Measurements from ENCODE around the gene SLC25A1.

The SLC25A1 gene

GRCh38 chr22:19173047-19174035 lies 5.2 kb downstream of the SLC25A1 start:
- Mint-ChIP-seq H3K27ac (peak overlapping the region in 1 of 3 experiments; percentile 82), H3K4me1 (peaks cover 28% of the 10 kb centered on the region), H3K4me3 (peak overlapping the region; percentile 89 to 93 (median 92)), H3K36me3 (ENCODE audit: low read depth) (no peaks in the 10 kb centered on the region), H3K9me3 (no peaks in the 10 kb centered on the region), H3K27me3 (ENCODE audit: low read depth) (peaks cover 33% of the 10 kb centered on the region)
- no peak for TF ChIP-seq CTCF (IDR thresholded peaks at IDR 0.05; ENCODE audit: unreplicated experiment in 3 of 3)

GRCh38 chr22:19172213-19173046 lies 6.1 kb downstream of the SLC25A1 start:
- TF ChIP-seq CTCF (IDR thresholded peaks at IDR 0.05; ENCODE audit: unreplicated experiment in 3 of 3), result no peak
- H3K27ac Mint-ChIP-seq, result peak overlapping the region; percentile 56 to 85 (median 82)
- no peaks in the 10 kb centered on the region for H3K9me3 Mint-ChIP-seq
- no peaks in the 10 kb centered on the region for H3K36me3 Mint-ChIP-seq (ENCODE audit: low read depth)
- H3K4me1 Mint-ChIP-seq, result peaks cover 28% of the 10 kb centered on the region
- H3K4me3 Mint-ChIP-seq, result peak overlapping the region; percentile 89 to 93 (median 92)
- peaks cover 42% of the 10 kb centered on the region for H3K27me3 Mint-ChIP-seq (ENCODE audit: low read depth)

- H3K4me1 Mint-ChIP-seq, result peaks cover 24% of the 10 kb centered on the region
- H3K27ac Mint-ChIP-seq, result peak overlapping the region in 1 of 3 experiments; percentile 89
- no peak for TF ChIP-seq CTCF (IDR thresholded peaks at IDR 0.05; ENCODE audit: unreplicated experiment in 3 of 3)
- H3K36me3 Mint-ChIP-seq (ENCODE audit: low read depth), result no peaks in the 10 kb centered on the region
- peaks cover 66% of the 10 kb centered on the region for H3K27me3 Mint-ChIP-seq (ENCODE audit: low read depth)
- no peaks in the 10 kb centered on the region for H3K9me3 Mint-ChIP-seq
- peak overlapping the region; percentile 89 to 93 (median 92) for H3K4me3 Mint-ChIP-seq
Measured at GRCh38 chr22:19169947-19170318, 8.6 kb downstream of the SLC25A1 start.

- peaks cover 71% of the 10 kb centered on the region for H3K27me3 Mint-ChIP-seq (ENCODE audit: low read depth)
- TF ChIP-seq CTCF (IDR thresholded peaks at IDR 0.05; ENCODE audit: unreplicated experiment in 3 of 3), result no peak
- H3K9me3 Mint-ChIP-seq, result no peaks in the 10 kb centered on the region
- no peak overlapping the region for H3K27ac Mint-ChIP-seq
- H3K4me3 Mint-ChIP-seq, result peak overlapping the region; percentile 66 to 80 (median 73)
- H3K4me1 Mint-ChIP-seq, result peaks cover 24% of the 10 kb centered on the region
- no peaks in the 10 kb centered on the region for H3K36me3 Mint-ChIP-seq (ENCODE audit: low read depth)
Measured at GRCh38 chr22:19169002-19169946, 9.3 kb downstream of the SLC25A1 start.

Data from nephron (organoid).